ENCODE measurements around the gene ZNF438.

- TF ChIP-seq POLR2A (IDR thresholded peaks at IDR 0.05) (no peak), CTCF (IDR thresholded peaks at IDR 0.05) (no peak), EP300 (IDR thresholded peaks at IDR 0.05) (no peak)
Measured at GRCh38 chr10:30996481-30997005, 35.1 kb downstream of the ZNF438 start.
